Activated B cell treated with CpG ODN at 0.5 μM for 24 hours (primary cell): ENCODE measurements around the gene RYR1. TPM values are rescaled to one million over a fixed set of nuclear protein-coding genes. Genes with fewer than 3 reads are reported as not detected.

Experiments used
- ATAC-seq: fragments of 200-7000 bp; cut with Tn5 transposase; one replicate; pipeline ENCODE4 v1.10.0; 2021; ENCODE audit warnings: low read depth, mild to moderate bottlenecking, moderate library complexity
- CTCF ChIA-PET: fragments of 350-600 bp; sonication (Branson Sonifier 250); formaldehyde crosslinking; loops from one replicate; lab custom pipeline; 2021; ENCODE audit warnings: antibody characterized with exemption; lab: Charles Lee
- POLR2A ChIA-PET: fragments of 350-600 bp; sonication (Branson Sonifier 250); formaldehyde crosslinking; loops from one replicate; lab custom pipeline; 2021; ENCODE audit warnings: antibody characterized with exemption; lab: Charles Lee
- DNase-seq: peaks from one replicate; pipeline ENCODE4 v3.0.0; 2022
- H3K27ac Mint-ChIP-seq: one replicate; pipeline ENCODE4 v1.8.0; 2020; ENCODE audit warnings: mixed read lengths
- H3K27me3 Mint-ChIP-seq: one replicate; pipeline ENCODE4 v1.8.0; 2021; ENCODE audit warnings: mixed read lengths
- H3K36me3 Mint-ChIP-seq: one replicate; pipeline ENCODE4 v1.8.0; 2021; ENCODE audit warnings: low read depth, mixed read lengths
- H3K4me1 Mint-ChIP-seq: one replicate; pipeline ENCODE4 v1.8.0; 2021; ENCODE audit warnings: mixed read lengths
- H3K4me3 Mint-ChIP-seq: one replicate; pipeline ENCODE4 v1.8.0; 2020; ENCODE audit warnings: mild to moderate bottlenecking, mixed read lengths
- H3K9me3 Mint-ChIP-seq: one replicate; pipeline ENCODE4 v1.8.0; 2020; ENCODE audit warnings: mixed read lengths
- CTCF ChIP-seq: fragments of 200-600 bp; IDR thresholded peaks from one replicate; pipeline ENCODE4 v1.8.0; 2022; ENCODE audit warnings: antibody characterized with exemption, mild to moderate bottlenecking
- intact Hi-C: fragments of 100-400 bp; cut with micrococcal nuclease; formaldehyde crosslinking; loops from one replicate; pipeline ENCODE4 v1.15.1; 2024
- total RNA-seq: library from RNA; stranded (reverse); gene quantifications from 2 replicates; pipeline ENCODE4 v1.2.3, GENCODE V29; 2022

RYR1 gene
- total RNA-seq, 1 donor from 2014 or later: 4.1 TPM

- ChIA-PET POLR2A (no interaction called here), CTCF (no interaction called here)
- TF ChIP-seq CTCF: no peak
- DNase-seq (no peak), ATAC-seq (no peak)
- H3K27ac Mint-ChIP-seq: no peak overlapping the region
- H3K4me3 Mint-ChIP-seq: no peak overlapping the region
- no peaks in the 10 kb centered on the region for H3K36me3 Mint-ChIP-seq
- intact Hi-C loops: no loop called here
- no peaks in the 10 kb centered on the region for H3K4me1 Mint-ChIP-seq
- H3K27me3 Mint-ChIP-seq: peaks cover 4% of the 10 kb centered on the region
- peaks cover 3% of the 10 kb centered on the region for H3K9me3 Mint-ChIP-seq
These were observed 16.0 kb downstream of the RYR1 start for GRCh38 chr19:38449518-38449917.

GRCh38 chr19:38451036-38451435, 17.5 kb downstream of the RYR1 start:
- Mint-ChIP-seq H3K27me3 (peaks cover 3% of the 10 kb centered on the region), H3K4me3 (no peak overlapping the region), H3K36me3 (no peaks in the 10 kb centered on the region), H3K9me3 (peaks cover 3% of the 10 kb centered on the region), H3K4me1 (no peaks in the 10 kb centered on the region), H3K27ac (no peak overlapping the region)
- POLR2A ChIA-PET: no interaction called here
- CTCF ChIA-PET: no interaction called here
- intact Hi-C loops: no loop called here
- DNase-seq (no peak), ATAC-seq (no peak)
- no peak for TF ChIP-seq CTCF

GRCh38 chr19:38451629-38452028, 18.1 kb downstream of the RYR1 start:
- DNase-seq (no peak), ATAC-seq (no peak)
- H3K27ac Mint-ChIP-seq: no peak overlapping the region
- no peaks in the 10 kb centered on the region for H3K36me3 Mint-ChIP-seq
- POLR2A ChIA-PET: no interaction called here
- no peak for TF ChIP-seq CTCF
- H3K9me3 Mint-ChIP-seq: peaks cover 3% of the 10 kb centered on the region
- H3K4me3 Mint-ChIP-seq: no peak overlapping the region
- intact Hi-C loops: no loop called here
- CTCF ChIA-PET: no interaction called here
- H3K27me3 Mint-ChIP-seq: peaks cover 2% of the 10 kb centered on the region
- H3K4me1 Mint-ChIP-seq: no peaks in the 10 kb centered on the region

- peaks cover 6% of the 10 kb centered on the region for H3K27me3 Mint-ChIP-seq
- DNase-seq: no peak
- intact Hi-C loops: no loop called here
These were observed 19.2 kb downstream of the RYR1 start for GRCh38 chr19:38452430-38453366.

More at GRCh38 chr19:38452430-38453366, 19.2 kb downstream of the RYR1 start:
- CTCF ChIA-PET: no interaction called here
- H3K4me3 Mint-ChIP-seq: no peak overlapping the region
- H3K9me3 Mint-ChIP-seq: peaks cover 3% of the 10 kb centered on the region
- no peak overlapping the region for H3K27ac Mint-ChIP-seq
- TF ChIP-seq CTCF: no peak
- ATAC-seq: no peak
- H3K36me3 Mint-ChIP-seq: no peaks in the 10 kb centered on the region
- H3K4me1 Mint-ChIP-seq: no peaks in the 10 kb centered on the region
- POLR2A ChIA-PET: no interaction called here
